Stimulated activated CD8-positive, alpha-beta memory T cell treated with anti-CD3 and anti-CD28 coated beads, Interleukin-4, amount 100 ng/mL, for 4 hours (primary cell): ENCODE data around the gene FAM43B.

Source experiments
- DNase-seq, 2 donors: peaks; one replicate each; pipeline ENCODE4 v3.0.0-alpha.2; 2020; ENCODE audit warnings: low read depth in 2 of 2, low spot score in 1 of 2

The FAM43B gene

DNA sequence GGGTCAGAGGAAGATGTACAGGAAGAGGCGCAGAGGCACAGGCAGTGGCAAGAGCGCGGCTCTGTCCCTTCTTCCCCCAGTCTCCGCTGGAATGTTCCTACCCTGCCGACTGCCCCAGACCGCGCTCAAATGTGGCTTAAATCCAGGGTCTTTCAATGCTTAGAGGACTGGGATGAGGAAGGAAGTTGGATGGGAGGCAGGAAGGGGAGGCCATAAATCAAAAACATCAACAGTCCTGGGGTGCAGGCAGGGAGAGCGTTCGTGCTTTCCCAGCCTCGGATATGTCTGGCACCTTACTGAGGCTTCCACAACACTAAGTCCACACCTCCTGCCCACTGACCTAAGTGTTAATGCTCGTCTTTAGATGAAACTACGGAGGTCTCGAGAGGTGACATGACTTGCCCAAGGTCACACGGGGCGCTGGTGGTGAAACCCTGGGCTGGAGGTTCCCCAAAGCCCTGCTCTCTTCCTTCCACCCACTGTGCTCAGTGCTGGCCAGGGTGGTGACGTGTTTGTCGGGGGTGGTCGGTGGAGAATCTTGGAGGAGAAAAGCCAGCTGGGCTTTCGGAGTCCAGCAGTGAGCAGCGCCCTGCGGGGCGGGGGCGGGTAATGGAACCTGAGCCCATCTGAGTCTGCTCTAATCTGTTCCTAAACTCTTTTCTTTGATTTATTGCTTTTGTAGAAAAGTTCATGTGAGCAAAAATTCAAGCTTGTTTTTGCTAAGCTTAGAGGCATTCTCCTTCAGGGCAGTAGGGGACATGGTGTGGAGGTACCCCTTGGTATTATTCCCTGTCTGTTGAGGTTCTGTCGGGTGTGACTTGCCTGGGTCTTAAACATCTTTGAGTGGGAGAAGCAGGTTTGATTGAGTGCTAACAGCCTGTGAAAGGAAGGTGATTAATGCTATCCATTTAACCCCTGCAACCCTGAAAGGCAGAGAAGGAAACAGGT lies 37.2 kb downstream of the FAM43B start:
- DNase-seq, result no peak

DNA sequence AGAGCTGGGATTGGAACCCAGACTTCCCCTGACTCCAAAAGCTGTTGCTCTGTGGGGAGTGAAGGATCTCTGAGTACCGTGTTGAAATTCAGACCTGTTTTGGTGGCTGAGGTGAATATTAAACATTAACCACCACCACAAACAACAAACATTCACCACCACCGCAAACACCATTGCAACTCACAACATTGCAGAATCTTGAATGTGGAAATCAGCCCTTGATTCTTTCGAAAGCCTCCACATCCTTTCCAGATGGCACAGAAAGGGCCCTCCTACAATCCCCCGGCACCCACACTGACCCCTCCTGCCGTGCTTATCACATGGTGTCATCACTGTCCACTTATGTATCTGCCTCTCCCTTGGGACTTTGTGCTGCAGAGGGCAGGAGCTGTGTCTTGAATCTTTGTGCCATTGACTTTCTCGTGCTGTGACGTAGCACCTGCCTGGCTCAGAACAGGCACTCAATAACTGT lies 38.0 kb downstream of the FAM43B start:
- no peak for DNase-seq

DNA sequence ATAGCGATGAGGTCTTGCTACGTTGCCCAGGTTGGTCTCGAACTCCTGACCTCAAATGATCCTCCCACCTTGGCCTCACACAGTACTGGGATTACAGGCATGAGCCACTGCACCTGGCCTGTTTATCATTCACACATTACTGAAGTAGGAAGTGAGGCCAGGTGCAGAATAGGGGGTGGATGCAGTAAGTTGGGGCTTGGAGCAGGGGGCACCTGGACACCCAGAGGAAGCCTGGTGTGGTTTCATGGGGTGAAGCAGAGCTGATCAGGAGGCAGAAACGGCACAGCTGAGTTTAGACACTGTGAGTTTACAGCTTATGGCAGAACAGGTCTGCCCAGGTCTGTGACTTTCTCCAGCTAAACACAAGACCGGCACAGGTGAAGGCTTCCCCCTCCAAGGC lies 41.4 kb downstream of the FAM43B start:
- no peak for DNase-seq

DNA sequence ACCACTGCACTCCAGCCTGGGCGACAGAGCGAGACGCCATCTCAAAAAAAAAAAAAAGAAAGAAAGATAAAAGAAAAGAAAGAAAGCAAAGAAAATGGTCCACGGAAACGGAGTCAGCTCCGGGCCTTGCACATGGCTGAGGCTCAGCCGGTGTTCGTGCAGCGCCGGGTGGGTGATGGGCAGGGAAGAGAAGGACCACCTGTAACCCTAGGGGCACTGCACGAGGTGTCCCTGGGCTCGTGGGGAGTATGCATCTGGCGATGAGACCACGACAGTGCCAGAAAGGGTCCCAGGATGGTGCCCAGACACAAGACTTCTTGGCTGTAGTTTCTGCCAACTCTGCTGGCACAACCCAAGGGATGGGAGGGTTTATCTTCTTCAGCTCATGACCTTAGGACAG lies 42.4 kb downstream of the FAM43B start:
- DNase-seq, result no peak

- no peak for DNase-seq
These were observed 43.7 kb downstream of the FAM43B start for GRCh38 chr1:20596106-20596505.

DNA sequence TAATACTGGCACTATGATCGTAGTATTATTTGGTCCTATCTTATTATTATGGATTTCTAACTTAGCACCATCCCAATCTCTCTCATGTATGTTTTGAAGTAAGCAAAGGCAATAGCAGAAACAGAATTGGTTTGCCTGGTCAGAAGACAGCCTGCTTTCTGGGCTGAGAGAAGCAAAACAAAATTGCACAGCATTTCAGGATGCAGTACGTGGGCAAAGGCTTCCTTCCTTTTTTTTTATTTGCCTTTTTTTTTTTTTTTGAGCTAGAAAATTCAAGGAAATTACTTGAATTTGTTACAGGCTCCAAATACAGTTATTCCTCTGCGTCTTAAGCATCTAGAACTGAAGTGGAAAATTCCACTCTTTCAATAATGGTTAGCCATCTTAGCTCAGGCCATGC lies 45.3 kb downstream of the FAM43B start:
- no peak for DNase-seq

- DNase-seq, result no peak
These were observed 47.8 kb downstream of the FAM43B start for GRCh38 chr1:20600156-20600555.

GRCh38 chr1:20601129-20601825 lies 48.9 kb downstream of the FAM43B start:
- no peak for DNase-seq

GRCh38 chr1:20602851-20603450 lies 50.6 kb downstream of the FAM43B start:
- DNase-seq, result no peak

DNA sequence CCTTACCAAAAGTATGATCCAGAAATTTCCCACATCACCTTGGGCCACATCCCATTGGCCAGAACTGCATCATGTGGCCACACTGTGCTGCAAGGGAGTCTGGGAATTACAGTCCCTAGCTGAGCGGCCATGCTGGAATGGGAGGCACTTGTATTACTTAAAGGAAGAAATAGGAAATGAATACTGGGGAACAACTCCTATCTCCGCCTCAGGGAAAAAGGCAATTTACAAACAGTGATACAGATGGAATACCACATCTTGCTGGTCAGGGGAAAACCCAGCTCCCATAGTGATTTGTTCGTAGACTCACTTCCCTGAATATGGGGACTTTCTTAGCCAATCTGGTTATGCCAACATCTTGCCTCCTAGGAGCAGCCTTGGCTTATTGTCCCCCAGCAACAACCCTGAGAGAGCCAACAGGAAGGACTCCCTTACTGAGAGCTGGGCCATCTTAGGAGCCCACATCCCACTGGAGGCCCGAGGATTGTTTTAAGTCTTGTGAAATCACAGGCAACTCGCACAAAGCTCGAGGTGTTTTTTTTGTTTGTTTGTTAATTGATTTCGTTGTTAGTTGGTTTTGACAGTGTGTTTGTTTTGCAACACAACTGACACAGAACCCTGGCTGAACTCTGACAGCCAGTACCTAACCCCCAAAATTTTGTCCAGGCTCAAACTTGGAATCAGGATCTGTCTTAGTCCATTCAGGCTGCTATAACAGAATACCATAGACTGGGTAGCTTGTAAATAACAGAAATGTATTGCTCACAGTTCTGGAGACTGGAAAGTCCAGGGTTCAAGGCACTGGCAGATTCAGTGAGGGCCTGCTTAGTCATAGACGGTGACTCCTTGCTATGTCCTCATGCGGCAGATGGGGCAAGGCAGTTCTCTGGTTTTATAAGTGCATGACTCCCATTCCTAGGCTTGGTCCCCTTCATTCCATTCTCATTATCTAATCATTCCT lies 51.4 kb downstream of the FAM43B start:
- no peak for DNase-seq
